DOHH2 (cell line): Measurements from ENCODE around the gene ZBTB47.

Experiments
- CTCF ChIP-seq: fragments of 200-600 bp; sonication (generic); IDR thresholded peaks from one replicate; pipeline ENCODE4 v1.5.1; 2014; ENCODE audit warnings: antibody characterized with exemption, mild to moderate bottlenecking, low read depth, low read length; ENCODE audit not compliant: poor library complexity, severe bottlenecking
- EZH2phosphoT487 ChIP-seq: fragments of 200-600 bp; sonication (generic); IDR thresholded peaks from 2 replicates; pipeline ENCODE4 v1.6.1; 2017; ENCODE audit warnings: borderline replicate concordance, mild to moderate bottlenecking, antibody characterized with exemption, low read length, moderate library complexity, mixed read lengths

GRCh38 chr3:42682301-42683070 is 29.0 kb downstream of the ZBTB47 start:
- no peak for TF ChIP-seq CTCF
- TF ChIP-seq EZH2phosphoT487, result no peak
